ENCODE measurements around the gene ETHE1.
"Not testable (repeated sequence)": the region's sequence is repeated elsewhere in the genome, so short reads cannot be mapped to it uniquely, and the experiment has no call there.

ETHE1 gene

GRCh38 chr19:43522929-43523328 lies 4.1 kb downstream of the ETHE1 start:
- no peak for DNase-seq

- DNase-seq = peak; percentile 66
Measured at GRCh38 chr19:43519436-43520088, 7.4 kb downstream of the ETHE1 start.

- no peak for DNase-seq
Measured at GRCh38 chr19:43518051-43518450, 8.9 kb downstream of the ETHE1 start.

GRCh38 chr19:43512399-43512798 lies 14.6 kb downstream of the ETHE1 start:
- not testable (repeated sequence) for DNase-seq

GRCh38 chr19:43511324-43511723 lies 15.7 kb downstream of the ETHE1 start:
- DNase-seq = no peak

- no peak for DNase-seq
Measured at GRCh38 chr19:43510713-43511112, 16.3 kb downstream of the ETHE1 start.

GRCh38 chr19:43507880-43508279 lies 19.1 kb downstream of the ETHE1 start:
- DNase-seq = no peak

- DNase-seq = no peak
Measured at GRCh38 chr19:43506629-43507028, 20.4 kb downstream of the ETHE1 start.

GRCh38 chr19:43505941-43506340 lies 21.1 kb downstream of the ETHE1 start:
- DNase-seq = no peak

GRCh38 chr19:43505186-43505456 lies 21.9 kb downstream of the ETHE1 start:
- no peak for DNase-seq

- no peak for DNase-seq
Measured at GRCh38 chr19:43504426-43505185, 22.4 kb downstream of the ETHE1 start, which contains the start of gene PHLDB3. PHLDB3 (minus strand) TSS chr19:43504746; CDS start chr19:43504118, 628 bp downstream.

GRCh38 chr19:43503501-43504425 lies 23.2 kb downstream of the ETHE1 start:
- no peak for DNase-seq

GRCh38 chr19:43502419-43502976 lies 24.5 kb downstream of the ETHE1 start:
- DNase-seq = no peak

- no peak for DNase-seq
Measured at GRCh38 chr19:43501661-43502418, 25.2 kb downstream of the ETHE1 start.

- DNase-seq = no peak
Measured at GRCh38 chr19:43499042-43499441, 28.0 kb downstream of the ETHE1 start.

- no peak for DNase-seq
Measured at GRCh38 chr19:43498233-43498842, 28.7 kb downstream of the ETHE1 start.

- DNase-seq = no peak
Measured at GRCh38 chr19:43496960-43497359, 30.0 kb downstream of the ETHE1 start.

- no peak for DNase-seq
Measured at GRCh38 chr19:43495082-43495481, 31.9 kb downstream of the ETHE1 start.

- no peak for DNase-seq
Measured at GRCh38 chr19:43490759-43491158, 36.2 kb downstream of the ETHE1 start.

GRCh38 chr19:43489979-43490599 lies 36.9 kb downstream of the ETHE1 start:
- DNase-seq = no peak

- no peak for DNase-seq
Measured at GRCh38 chr19:43489310-43489709, 37.7 kb downstream of the ETHE1 start.

GRCh38 chr19:43488179-43488578 lies 38.8 kb downstream of the ETHE1 start:
- no peak for DNase-seq
